Psoas muscle (tissue), 8 donors: Measurements from ENCODE around the gene PI4K2A. TPM values are rescaled to one million over a fixed set of nuclear protein-coding genes. Genes with fewer than 3 reads are reported as not detected.
A peak's percentile ranks its signal among the peaks of the same experiment; 100 is the strongest.

ENCODE experiments used
- ATAC-seq, 4 donors: fragments of 200-7000 bp; cut with Tn5 transposase; one replicate each; pipeline ENCODE4 v1.9.1; 2020; ENCODE audit warnings: moderate library complexity in 3 of 4, mild to moderate bottlenecking in 2 of 4
- DNase-seq, 2 donors: peaks; one replicate each; pipeline ENCODE4 v3.0.0-alpha.2; 2020
- H3K27ac ChIP-seq: fragments of 200-600 bp; one replicate; pipeline ENCODE4 v1.8.0; 2022
- H3K27me3 ChIP-seq, 3 donors: fragments of 200-600 bp in 1 of 3; one replicate each; pipeline versions ENCODE4 v1.6.1 to v1.8.0; 2013 to 2022; ENCODE audit warnings: low read length in 2 of 3, mild to moderate bottlenecking in 2 of 3, moderate library complexity in 1 of 3; ENCODE audit not compliant: insufficient read depth in 3 of 3
- H3K36me3 ChIP-seq, 2 donors: fragments of 200-600 bp in 1 of 2; one replicate each; pipeline versions ENCODE4 v1.6.1 to v1.8.0; 2013 to 2022; ENCODE audit warnings: low read depth in 1 of 2, mild to moderate bottlenecking in 1 of 2, moderate library complexity in 1 of 2; ENCODE audit not compliant: insufficient read depth in 1 of 2
- H3K4me1 ChIP-seq: fragments of 200-600 bp; one replicate; pipeline ENCODE4 v1.8.0; 2022
- H3K4me3 ChIP-seq: fragments of 200-600 bp; one replicate; pipeline ENCODE4 v1.8.0; 2022; ENCODE audit warnings: mild to moderate bottlenecking
- H3K9me3 ChIP-seq: fragments of 200-600 bp; one replicate; pipeline ENCODE4 v1.8.0; 2022
- WGBS, 3 donors: extraction: QIAGEN DNeasy Blood & Tissue Kit; methylation state at CpG; one replicate each; pipeline versions ENCODE4 v1.1.6 to v1.1.7; 2013; 5-methylcytosine and 5-hydroxymethylcytosine counted together
- intact Hi-C, 2 donors: fragments of 100-400 bp; cut with DNase I; formaldehyde crosslinking; loops; one replicate each; pipeline versions ENCODE4 v1.11.0 to v1.14.2; 2022
- polyA plus RNA-seq, 3 donors: library from polyadenylated mRNA; stranded (reverse); fragments of 200-250 nt; gene quantifications; one replicate each; pipeline ENCODE4 v1.2.3, GENCODE V29; 2013
- total RNA-seq, 4 donors: library from RNA; stranded (reverse); fragmentation: NEBNext Ultra II Directional in 2 of 4; extraction: Animal tissue kit (Norgen Biotek cat#: 25700) in 2 of 4; gene quantifications; one replicate each; pipeline versions ENCODE4 v1.2.1 to v1.2.4, GENCODE V29; 2021 to 2023
- TF ChIP-seq, protein P1 (sequence below): fragments of 200-600 bp; IDR thresholded peaks from one replicate; pipeline ENCODE4 v1.8.0; 2022; ENCODE audit warnings: antibody characterized with exemption
- donor health status: healthy with polysubstance abuse.
- donor health status: DM: no; HTN: no; CAD: no; lungs with moderate emphysema.
- donor health status: Bipolar disorder and iron deficiency.
- donor health status: healthy.
- donor health status: DM: yes; HTN: yes; CAD: no.
- donor health status: DM: no; HTN: no; CAD: no.
- donor health status: DM: no; HTN: no; CAD: no.
- donor health status: DM: yes; HTN: yes; CAD: no.

Gene PI4K2A
- total and polyA plus RNA-seq, 7 donors = 8.9 to 22.9 (median 11.9) TPM

DNA sequence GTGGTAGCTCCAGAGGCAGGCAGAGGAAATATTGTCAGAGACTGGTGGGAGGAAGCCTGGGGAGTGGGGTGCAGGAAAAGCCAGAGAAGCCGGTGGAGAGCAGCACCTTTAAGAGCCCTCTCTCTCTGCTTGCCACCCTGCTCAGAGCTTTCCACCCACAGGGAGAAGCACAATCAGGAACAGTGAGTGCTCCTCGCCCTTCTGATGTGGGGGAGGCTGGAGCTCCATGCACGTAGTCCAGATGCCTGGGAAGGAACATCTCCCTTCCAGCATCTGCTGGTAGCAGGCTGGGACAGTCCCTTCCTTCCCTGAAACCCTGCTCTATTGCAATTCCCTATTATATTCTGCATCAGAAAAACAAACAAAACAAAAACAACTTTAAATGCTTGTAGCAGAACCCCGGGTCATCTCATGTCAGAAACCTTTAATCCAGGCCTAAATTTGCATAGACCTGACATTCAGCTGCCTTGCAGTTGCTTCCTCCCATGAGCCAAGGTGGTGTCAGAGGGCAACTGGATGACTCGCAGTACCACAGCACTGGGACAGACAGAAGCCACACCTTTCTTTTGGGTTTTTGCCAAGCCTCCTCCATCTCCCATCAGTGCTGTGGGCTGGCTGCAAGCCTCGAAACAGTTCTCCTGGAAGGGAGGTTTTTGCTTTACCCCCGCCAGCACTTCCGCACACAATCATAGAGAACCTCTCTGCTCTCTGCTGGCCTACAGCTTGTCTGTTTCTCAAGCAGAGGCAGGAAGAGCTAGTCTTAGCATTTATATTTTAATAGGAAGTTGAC lies 33.5 kb downstream of the PI4K2A start:
- Histone ChIP-seq H3K4me1 (no peaks in the 10 kb centered on the region), H3K27me3 (no peaks in the 10 kb centered on the region), H3K9me3 (no peaks in the 10 kb centered on the region), H3K4me3 (no peak overlapping the region), H3K36me3 (peaks cover 5 to 88% of the 10 kb centered on the region in 2 donors), H3K27ac (no peak overlapping the region)
- intact Hi-C loops = no loop called here
- ATAC-seq (peak in 1 of 4 donors; percentile 29), DNase-seq (no peak)
- WGBS, 3 donors = 79 to 86% (median 82%) methylated on average over 8 of the region's 8 CpGs
- TF ChIP-seq, protein P1, sequence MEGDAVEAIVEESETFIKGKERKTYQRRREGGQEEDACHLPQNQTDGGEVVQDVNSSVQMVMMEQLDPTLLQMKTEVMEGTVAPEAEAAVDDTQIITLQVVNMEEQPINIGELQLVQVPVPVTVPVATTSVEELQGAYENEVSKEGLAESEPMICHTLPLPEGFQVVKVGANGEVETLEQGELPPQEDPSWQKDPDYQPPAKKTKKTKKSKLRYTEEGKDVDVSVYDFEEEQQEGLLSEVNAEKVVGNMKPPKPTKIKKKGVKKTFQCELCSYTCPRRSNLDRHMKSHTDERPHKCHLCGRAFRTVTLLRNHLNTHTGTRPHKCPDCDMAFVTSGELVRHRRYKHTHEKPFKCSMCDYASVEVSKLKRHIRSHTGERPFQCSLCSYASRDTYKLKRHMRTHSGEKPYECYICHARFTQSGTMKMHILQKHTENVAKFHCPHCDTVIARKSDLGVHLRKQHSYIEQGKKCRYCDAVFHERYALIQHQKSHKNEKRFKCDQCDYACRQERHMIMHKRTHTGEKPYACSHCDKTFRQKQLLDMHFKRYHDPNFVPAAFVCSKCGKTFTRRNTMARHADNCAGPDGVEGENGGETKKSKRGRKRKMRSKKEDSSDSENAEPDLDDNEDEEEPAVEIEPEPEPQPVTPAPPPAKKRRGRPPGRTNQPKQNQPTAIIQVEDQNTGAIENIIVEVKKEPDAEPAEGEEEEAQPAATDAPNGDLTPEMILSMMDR = no peak

- H3K27ac ChIP-seq = no peak overlapping the region
- DNase-seq = no peak
- H3K36me3 ChIP-seq = peaks cover 2 to 87% of the 10 kb centered on the region in 2 donors
- H3K27me3 ChIP-seq = no peaks in the 10 kb centered on the region
- WGBS, 3 donors = 88 to 97% (median 90%) methylated on average over 9 of the region's 9 CpGs
- intact Hi-C loops = loop anchor here in 1 of 2 donors (5.0 kb wide), 1 partner anchor 57 kb away; no protein-coding TSS in a partner anchor
- H3K9me3 ChIP-seq = no peaks in the 10 kb centered on the region
- H3K4me1 ChIP-seq = no peaks in the 10 kb centered on the region
- no peak for ATAC-seq
- TF ChIP-seq, protein P1 = no peak
- H3K4me3 ChIP-seq = no peak overlapping the region
Measured at GRCh38 chr10:97675222-97675621, 34.8 kb downstream of the PI4K2A start.

- Histone ChIP-seq H3K36me3 (peaks cover 2 to 72% of the 10 kb centered on the region in 2 donors), H3K4me1 (no peaks in the 10 kb centered on the region), H3K4me3 (no peak overlapping the region), H3K27me3 (no peaks in the 10 kb centered on the region), H3K27ac (no peak overlapping the region), H3K9me3 (no peaks in the 10 kb centered on the region)
- WGBS, 3 donors = 86 to 92% (median 88%) methylated on average over 2 of the region's 2 CpGs
- TF ChIP-seq, protein P1 = peak; percentile 90
- no peak for DNase-seq
- peak; percentile 70 to 84 (median 78) for ATAC-seq
- intact Hi-C loops = loop anchor here (1.0 to 5.0 kb wide), 2 partner anchors 54 to 55 kb away; no protein-coding TSS in a partner anchor
Measured at GRCh38 chr10:97676770-97677581, 36.5 kb downstream of the PI4K2A start.

DNA sequence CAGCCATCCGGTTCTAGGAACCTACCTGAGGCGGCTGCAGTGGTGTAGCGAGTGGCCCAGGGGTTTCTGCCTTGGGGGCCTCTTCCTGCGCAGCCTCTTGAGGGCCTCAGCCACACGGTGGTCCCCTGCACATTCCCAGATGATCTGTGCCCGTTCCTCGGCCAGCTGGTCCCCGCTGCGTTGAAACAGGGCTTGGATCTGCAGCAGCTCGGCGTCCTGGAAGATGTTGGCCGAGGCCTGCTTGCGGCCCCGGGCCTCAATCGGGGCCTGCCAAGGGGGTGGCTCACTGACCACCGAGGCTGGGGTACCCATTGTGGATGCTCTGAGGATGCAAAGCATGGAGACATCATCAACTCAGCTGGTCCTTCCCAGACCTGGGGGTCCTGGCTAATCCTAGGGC lies 39.1 kb downstream of the PI4K2A start:
- TF ChIP-seq, protein P1 = no peak
- Histone ChIP-seq H3K36me3 (peaks cover 2 to 46% of the 10 kb centered on the region in 2 donors), H3K4me1 (peaks cover 13% of the 10 kb centered on the region), H3K4me3 (no peak overlapping the region), H3K27me3 (no peaks in the 10 kb centered on the region), H3K9me3 (no peaks in the 10 kb centered on the region), H3K27ac (no peak overlapping the region)
- DNase-seq (no peak), ATAC-seq (no peak)
- intact Hi-C loops = loop anchor here in 1 of 2 donors (5.0 kb wide), 1 partner anchor 53 kb away; no protein-coding TSS in a partner anchor
- 83 to 92% (median 89%) methylated on average over 16 of the region's 16 CpGs for WGBS, 3 donors
